ENCODE data around the gene SAFB2.

GRCh38 chr19:5623397-5624017 lies 931 bp upstream of the SAFB2 start:
- TF ChIP-seq CTCF (IDR thresholded peaks at IDR 0.05) (no peak), POLR2A (IDR thresholded peaks at IDR 0.05) (no peak), POLR2AphosphoS5 (IDR thresholded peaks at IDR 0.05) (no peak)
